Mesenchymal stem cell (in vitro differentiated cells and primary cell): ENCODE data around the gene PTPRR.

Experiments used
- DNase-seq: peaks from one replicate; pipeline ENCODE4 v3.0.0-alpha.2; 2013
- H2AFZ ChIP-seq: one replicate; pipeline ENCODE4 v1.6.1; 2013; ENCODE audit warnings: low read depth, mild to moderate bottlenecking, control low read depth, inconsistent platforms, low read length, moderate library complexity
- H2AK5ac ChIP-seq: 2 replicates; pipeline ENCODE4 v1.6.1; 2013; ENCODE audit warnings: low read length, moderate library complexity, mild to moderate bottlenecking, inconsistent platforms; ENCODE audit not compliant: severe bottlenecking
- H2BK120ac ChIP-seq: one replicate; pipeline ENCODE4 v1.6.1; 2013; ENCODE audit warnings: low read depth, mild to moderate bottlenecking, inconsistent platforms, low read length, moderate library complexity
- H2BK12ac ChIP-seq, 2 experiments: one replicate each; pipeline ENCODE4 v1.6.1; 2013; ENCODE audit warnings: inconsistent platforms in 2 of 2, low read length in 2 of 2, mild to moderate bottlenecking in 2 of 2, moderate library complexity in 2 of 2, control low read depth in 1 of 2
- H2BK15ac ChIP-seq: one replicate; pipeline ENCODE4 v1.6.1; 2013; ENCODE audit warnings: mild to moderate bottlenecking, low read depth, inconsistent platforms; ENCODE audit not compliant: poor library complexity, severe bottlenecking
- H2BK5ac ChIP-seq: 2 replicates; pipeline ENCODE4 v1.6.1; 2013; ENCODE audit warnings: low read depth, mild to moderate bottlenecking, low read length, control low read depth, inconsistent platforms; ENCODE audit not compliant: poor library complexity, severe bottlenecking
- H3K14ac ChIP-seq, 2 experiments: one replicate each; pipeline ENCODE4 v1.6.1; 2013; ENCODE audit warnings: inconsistent platforms in 2 of 2, low read length in 2 of 2, control low read depth in 1 of 2, mild to moderate bottlenecking in 1 of 2, moderate library complexity in 1 of 2
- H3K18ac ChIP-seq, 2 experiments: one replicate each; pipeline ENCODE4 v1.6.1; 2013; ENCODE audit warnings: inconsistent platforms in 2 of 2, low read length in 2 of 2, control low read depth in 1 of 2, low read depth in 1 of 2, mild to moderate bottlenecking in 1 of 2
- H3K23ac ChIP-seq, 2 experiments: one replicate each; pipeline ENCODE4 v1.6.1; 2013; ENCODE audit warnings: inconsistent platforms in 2 of 2, low read length in 2 of 2, mild to moderate bottlenecking in 2 of 2, moderate library complexity in 2 of 2, control low read depth in 1 of 2
- H3K27ac ChIP-seq: 2 replicates; pipeline ENCODE4 v1.5.1; 2013; ENCODE audit warnings: mild to moderate bottlenecking, moderate library complexity, low read length, control low read depth, inconsistent platforms; ENCODE audit not compliant: poor library complexity, severe bottlenecking
- H3K27me3 ChIP-seq, 2 experiments: 2 replicates each; pipeline versions ENCODE4 v1.6.1 to v1.7.0; 2013; ENCODE audit warnings: low read length in 2 of 2, mild to moderate bottlenecking in 2 of 2, moderate library complexity in 2 of 2, control low read depth in 1 of 2, inconsistent platforms in 1 of 2; ENCODE audit not compliant: control insufficient read depth in 1 of 2, insufficient read depth in 1 of 2
- H3K36me3 ChIP-seq, 2 experiments: 2 replicates each; pipeline versions ENCODE4 v1.6.1 to v1.7.0; 2013; ENCODE audit warnings: low read length in 2 of 2, control low read depth in 1 of 2, inconsistent platforms in 1 of 2, low read depth in 1 of 2, mild to moderate bottlenecking in 1 of 2; ENCODE audit not compliant: insufficient read depth in 2 of 2, control insufficient read depth in 1 of 2
- H3K4ac ChIP-seq, 2 experiments: one replicate each; pipeline ENCODE4 v1.6.1; 2013; ENCODE audit warnings: inconsistent platforms in 2 of 2, low read length in 2 of 2, mild to moderate bottlenecking in 2 of 2, moderate library complexity in 2 of 2, control low read depth in 1 of 2, low read depth in 1 of 2
- H3K4me1 ChIP-seq: 2 replicates; pipeline ENCODE4 v1.6.1; 2013; ENCODE audit warnings: low read depth, low read length, control low read depth; ENCODE audit not compliant: control insufficient read depth, insufficient read depth
- H3K4me2 ChIP-seq: 2 replicates; pipeline ENCODE4 v1.6.1; 2013; ENCODE audit warnings: low read length, mild to moderate bottlenecking, inconsistent platforms; ENCODE audit not compliant: poor library complexity, severe bottlenecking
- H3K4me3 ChIP-seq, 2 experiments: 2 replicates each; pipeline versions ENCODE4 v1.5.1 to v1.7.0; 2013; ENCODE audit warnings: low read length in 2 of 2, mild to moderate bottlenecking in 2 of 2, control low read depth in 1 of 2, low read depth in 1 of 2; ENCODE audit not compliant: insufficient read depth in 1 of 2
- H3K79me1 ChIP-seq: replicated peaks from 2 replicates; pipeline ENCODE4 v1.6.1; 2013; ENCODE audit warnings: mild to moderate bottlenecking, control low read depth, low read length, inconsistent platforms; ENCODE audit not compliant: poor library complexity, severe bottlenecking
- H3K9ac ChIP-seq: 2 replicates; pipeline ENCODE4 v1.7.0; 2013; ENCODE audit warnings: mild to moderate bottlenecking, low read length, moderate library complexity
- H3K9me3 ChIP-seq: 2 replicates; pipeline ENCODE4 v1.7.0; 2013; ENCODE audit warnings: mild to moderate bottlenecking, low read length; ENCODE audit not compliant: control insufficient read depth
- H4K8ac ChIP-seq: one replicate; pipeline ENCODE4 v1.6.1; 2013; ENCODE audit warnings: inconsistent platforms, mild to moderate bottlenecking, low read length, moderate library complexity
- H4K91ac ChIP-seq: one replicate; pipeline ENCODE4 v1.6.1; 2013; ENCODE audit warnings: mild to moderate bottlenecking, low read length, inconsistent platforms
- WGBS: methylation state at CpG from one replicate; pipeline ENCODE4 v1.1.7; 2013; ENCODE audit warnings: mixed read lengths; 5-methylcytosine and 5-hydroxymethylcytosine counted together

PTPRR gene

DNA sequence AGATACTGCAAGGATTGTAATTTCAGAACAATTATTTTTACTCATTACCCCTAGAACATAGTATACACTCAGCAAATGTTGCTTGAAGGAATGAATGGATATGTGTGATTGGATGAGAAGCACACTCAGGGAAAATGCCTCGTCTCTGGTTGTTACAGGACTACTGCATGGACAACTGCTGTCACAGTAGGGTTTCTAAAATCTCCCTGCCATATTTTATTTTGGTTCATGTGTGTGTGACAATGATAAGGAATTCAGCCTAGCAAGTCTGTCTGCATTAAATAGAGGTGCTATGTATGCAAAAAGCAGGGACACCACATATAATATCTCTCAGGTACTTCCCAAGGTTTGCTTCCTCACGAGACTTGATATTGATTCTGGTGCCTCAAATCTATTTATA lies 1.4 kb downstream of the PTPRR start:
- Histone ChIP-seq H3K18ac (no peak overlapping the region), H3K27ac (no peak overlapping the region), H2BK15ac (no peak overlapping the region), H3K4me2 (no peak overlapping the region), H3K27me3 (peaks cover 32 to 34% of the 10 kb centered on the region in 2 experiments), H4K8ac (no peak overlapping the region), H3K4ac (no peak overlapping the region), H2AFZ (no peak overlapping the region), H2BK120ac (no peak overlapping the region), H2BK12ac (no peak overlapping the region), H3K4me1 (peaks cover 4% of the 10 kb centered on the region), H3K4me3 (no peak overlapping the region), H3K9ac (no peak overlapping the region), H3K14ac (no peak overlapping the region), H3K36me3 (no peaks in the 10 kb centered on the region), H3K23ac (no peak overlapping the region), H2BK5ac (no peak overlapping the region), H3K9me3 (no peaks in the 10 kb centered on the region), H3K79me1 (no peaks in the 10 kb centered on the region), H4K91ac (no peak overlapping the region), H2AK5ac (no peak overlapping the region)
- no peak for DNase-seq
- 97% methylated on average over 2 of the region's 2 CpGs for WGBS

DNA sequence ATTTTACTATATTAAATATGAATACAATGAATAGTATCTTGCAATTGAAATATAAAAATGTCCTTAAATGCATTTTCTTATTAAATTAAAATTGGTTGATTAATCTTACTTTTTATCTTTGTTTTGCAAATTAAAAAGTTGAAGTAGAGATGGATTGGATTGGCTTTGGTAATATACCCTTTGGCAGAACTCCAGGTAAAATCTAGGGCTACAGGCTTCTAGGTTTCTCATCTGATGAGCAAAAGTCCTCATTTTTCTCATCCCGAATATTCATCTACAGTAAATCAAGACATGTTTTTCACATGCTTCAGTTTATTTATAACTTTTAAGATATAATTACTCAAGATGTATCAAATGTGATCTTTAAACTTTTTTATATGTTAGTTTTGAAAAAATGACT lies 2.2 kb downstream of the PTPRR start:
- Histone ChIP-seq H3K4me1 (peaks cover 4% of the 10 kb centered on the region), H3K27me3 (peaks cover 32 to 34% of the 10 kb centered on the region in 2 experiments), H3K36me3 (no peaks in the 10 kb centered on the region), H3K14ac (no peak overlapping the region), H3K4ac (no peak overlapping the region), H2BK15ac (no peak overlapping the region), H3K4me2 (no peak overlapping the region), H3K23ac (no peak overlapping the region), H3K4me3 (no peak overlapping the region), H3K27ac (no peak overlapping the region), H3K9me3 (no peaks in the 10 kb centered on the region), H2BK12ac (no peak overlapping the region), H2AFZ (no peak overlapping the region), H2BK5ac (no peak overlapping the region), H3K9ac (no peak overlapping the region), H2AK5ac (no peak overlapping the region), H4K91ac (no peak overlapping the region), H3K79me1 (no peaks in the 10 kb centered on the region), H4K8ac (no peak overlapping the region), H3K18ac (no peak overlapping the region), H2BK120ac (no peak overlapping the region)
- no peak for DNase-seq
- no CpG with 5 or more reads among the region's 1 CpG for WGBS

- Histone ChIP-seq H2AK5ac (no peak overlapping the region), H3K4me1 (no peaks in the 10 kb centered on the region), H3K27ac (no peak overlapping the region), H3K36me3 (no peaks in the 10 kb centered on the region), H4K8ac (no peak overlapping the region), H3K23ac (no peak overlapping the region), H2BK12ac (no peak overlapping the region), H3K4me3 (no peak overlapping the region), H3K9ac (no peak overlapping the region), H3K9me3 (no peaks in the 10 kb centered on the region), H3K14ac (no peak overlapping the region), H3K79me1 (no peaks in the 10 kb centered on the region), H2BK120ac (no peak overlapping the region), H2BK15ac (no peak overlapping the region), H3K4ac (no peak overlapping the region), H3K18ac (no peak overlapping the region), H4K91ac (no peak overlapping the region), H2BK5ac (no peak overlapping the region), H3K4me2 (no peak overlapping the region), H3K27me3 (no peaks in the 10 kb centered on the region), H2AFZ (no peak overlapping the region)
- DNase-seq, result no peak
- WGBS, result 46% methylated on average over 1 of the region's 1 CpG
These were observed 9.9 kb downstream of the PTPRR start for GRCh38 chr12:70910666-70911065.

- no peak overlapping the region for H2BK15ac ChIP-seq
- H3K4me2 ChIP-seq, result no peak overlapping the region
- no peaks in the 10 kb centered on the region for H3K9me3 ChIP-seq
- no peak overlapping the region for H3K9ac ChIP-seq
- no peaks in the 10 kb centered on the region for H3K79me1 ChIP-seq
- no peak overlapping the region for H3K23ac ChIP-seq
- H3K27me3 ChIP-seq, result no peaks in the 10 kb centered on the region
- no peaks in the 10 kb centered on the region for H3K4me1 ChIP-seq
- H2BK5ac ChIP-seq, result no peak overlapping the region
- no peak overlapping the region for H4K8ac ChIP-seq
- H3K18ac ChIP-seq, result no peak overlapping the region
- H3K4ac ChIP-seq, result no peak overlapping the region
- H3K4me3 ChIP-seq, result no peak overlapping the region
- no peak for DNase-seq
- no peak overlapping the region for H2AK5ac ChIP-seq
- no peak overlapping the region for H4K91ac ChIP-seq
- no peak overlapping the region for H3K27ac ChIP-seq
- H2BK12ac ChIP-seq, result no peak overlapping the region
- no peaks in the 10 kb centered on the region for H3K36me3 ChIP-seq
- no peak overlapping the region for H2AFZ ChIP-seq
- H2BK120ac ChIP-seq, result no peak overlapping the region
- no peak overlapping the region for H3K14ac ChIP-seq
- WGBS, result 30% methylated on average over 1 of the region's 1 CpG
These were observed 11.6 kb downstream of the PTPRR start for GRCh38 chr12:70908978-70909377.
